Renal cortex interstitium (tissue), 11 donors: ENCODE results near the gene KIAA0232. TPM values are rescaled to one million over a fixed set of nuclear protein-coding genes. Genes with fewer than 3 reads are reported as not detected.
A peak's percentile ranks its signal among the peaks of the same experiment; 100 is the strongest.
"Not testable (repeated sequence)": the region's sequence is repeated elsewhere in the genome, so short reads cannot be mapped to it uniquely, and the experiment has no call there.

Source experiments
- DNase-seq, 11 donors: peaks; one replicate each; pipeline ENCODE4 v3.0.0-alpha.2; 2013; ENCODE audit warnings: low read depth in 9 of 11, low spot score in 4 of 11; ENCODE audit errors: extremely low read depth in 1 of 11
- polyA plus RNA-seq, 3 donors: library from polyadenylated mRNA; unstranded; fragments of 120-200 nt; gene quantifications; one replicate each; pipeline ENCODE4 v1.2.1, GENCODE V29; 2013; ENCODE audit not compliant: insufficient read length in 3 of 3

KIAA0232 gene
- polyA plus RNA-seq, 3 donors: 36.3 to 43.7 (median 39.9) TPM

- not testable (repeated sequence) for DNase-seq
Observed at GRCh38 chr4:6791245-6791644, 8.7 kb downstream of the KIAA0232 start.

- DNase-seq: not testable (repeated sequence)
Observed at GRCh38 chr4:6791796-6792195, 9.3 kb downstream of the KIAA0232 start.

- no peak for DNase-seq
Observed at GRCh38 chr4:6794189-6794588, 11.7 kb downstream of the KIAA0232 start.

GRCh38 chr4:6795821-6796220 lies 13.3 kb downstream of the KIAA0232 start:
- DNase-seq: no peak

GRCh38 chr4:6797368-6797767 lies 14.8 kb downstream of the KIAA0232 start:
- DNase-seq: not testable (repeated sequence)

GRCh38 chr4:6799091-6799490 lies 16.6 kb downstream of the KIAA0232 start:
- no peak for DNase-seq

GRCh38 chr4:6802025-6802424 lies 19.5 kb downstream of the KIAA0232 start:
- no peak for DNase-seq

GRCh38 chr4:6802626-6803025 lies 20.1 kb downstream of the KIAA0232 start:
- DNase-seq: no peak

- no peak for DNase-seq
Observed at GRCh38 chr4:6803246-6803645, 20.7 kb downstream of the KIAA0232 start.

GRCh38 chr4:6804082-6804752 lies 21.7 kb downstream of the KIAA0232 start:
- DNase-seq: no peak

- DNase-seq: peak in 1 of 11 donors; percentile 4
Observed at GRCh38 chr4:6806924-6807626, 24.5 kb downstream of the KIAA0232 start.

- no peak for DNase-seq
Observed at GRCh38 chr4:6808259-6808658, 25.7 kb downstream of the KIAA0232 start.

GRCh38 chr4:6811165-6811564 lies 28.6 kb downstream of the KIAA0232 start:
- DNase-seq: no peak

GRCh38 chr4:6812766-6813165 lies 30.2 kb downstream of the KIAA0232 start:
- DNase-seq: no peak

GRCh38 chr4:6813725-6814124 lies 31.2 kb downstream of the KIAA0232 start:
- no peak for DNase-seq

GRCh38 chr4:6815029-6815836 lies 32.7 kb downstream of the KIAA0232 start:
- DNase-seq: no peak

- no peak for DNase-seq
Observed at GRCh38 chr4:6819295-6819694, 36.8 kb downstream of the KIAA0232 start.

- DNase-seq: no peak
Observed at GRCh38 chr4:6820695-6821094, 38.2 kb downstream of the KIAA0232 start.

GRCh38 chr4:6824071-6824470 lies 41.5 kb downstream of the KIAA0232 start:
- DNase-seq: no peak
